ENCODE measurements around the gene DOC2B.

Gene DOC2B

DNA sequence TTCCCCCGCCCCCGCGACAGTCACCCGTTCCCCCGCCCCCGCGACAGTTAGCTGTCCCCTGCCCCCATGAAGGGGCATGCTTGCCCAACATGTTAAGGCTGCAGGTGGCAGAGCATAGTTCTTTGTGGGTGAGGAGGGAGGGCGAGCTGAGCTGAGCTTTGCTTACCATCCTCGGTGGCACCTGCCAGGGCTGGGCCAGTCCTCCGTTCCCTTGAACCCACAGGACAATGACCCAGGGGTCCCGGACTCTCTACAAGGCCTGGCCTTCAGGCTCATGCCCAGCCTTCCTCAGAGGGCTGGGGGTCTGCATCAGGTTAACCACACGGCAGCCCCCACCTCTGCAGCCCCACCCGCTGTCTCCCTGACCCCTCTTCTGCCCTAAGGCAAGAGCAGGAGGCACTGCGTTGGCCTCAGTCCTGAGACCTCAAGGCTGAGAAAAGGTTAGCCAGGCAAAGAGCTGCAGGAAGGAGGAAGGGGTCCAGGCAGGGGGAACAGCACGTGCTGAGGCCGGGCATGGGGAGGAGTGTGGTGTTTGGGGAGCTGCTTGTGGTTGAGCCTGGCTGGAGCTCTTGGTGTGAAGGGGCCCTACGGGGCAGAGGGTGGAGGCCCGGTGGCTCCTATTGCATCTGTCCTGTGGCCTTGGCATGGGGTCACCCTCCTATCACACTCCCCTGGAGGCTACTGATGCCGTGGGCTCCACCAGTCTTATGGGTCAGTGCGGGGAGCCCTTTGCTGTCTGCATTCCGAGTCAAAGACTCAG, 11.4 kb upstream of the DOC2B start:
- H3K4me3 ChIP-seq (ENCODE audit: low read depth, low read length): no peak overlapping the region
- TF ChIP-seq, protein P1, sequence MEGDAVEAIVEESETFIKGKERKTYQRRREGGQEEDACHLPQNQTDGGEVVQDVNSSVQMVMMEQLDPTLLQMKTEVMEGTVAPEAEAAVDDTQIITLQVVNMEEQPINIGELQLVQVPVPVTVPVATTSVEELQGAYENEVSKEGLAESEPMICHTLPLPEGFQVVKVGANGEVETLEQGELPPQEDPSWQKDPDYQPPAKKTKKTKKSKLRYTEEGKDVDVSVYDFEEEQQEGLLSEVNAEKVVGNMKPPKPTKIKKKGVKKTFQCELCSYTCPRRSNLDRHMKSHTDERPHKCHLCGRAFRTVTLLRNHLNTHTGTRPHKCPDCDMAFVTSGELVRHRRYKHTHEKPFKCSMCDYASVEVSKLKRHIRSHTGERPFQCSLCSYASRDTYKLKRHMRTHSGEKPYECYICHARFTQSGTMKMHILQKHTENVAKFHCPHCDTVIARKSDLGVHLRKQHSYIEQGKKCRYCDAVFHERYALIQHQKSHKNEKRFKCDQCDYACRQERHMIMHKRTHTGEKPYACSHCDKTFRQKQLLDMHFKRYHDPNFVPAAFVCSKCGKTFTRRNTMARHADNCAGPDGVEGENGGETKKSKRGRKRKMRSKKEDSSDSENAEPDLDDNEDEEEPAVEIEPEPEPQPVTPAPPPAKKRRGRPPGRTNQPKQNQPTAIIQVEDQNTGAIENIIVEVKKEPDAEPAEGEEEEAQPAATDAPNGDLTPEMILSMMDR (IDR thresholded peaks at IDR 0.05; ENCODE audit: insufficient read depth, low read length, missing control alignments): no peak
- ChIA-PET POLR2A (no interaction called here), CTCF (no interaction called here)
- no peak for DNase-seq (ENCODE audit: low read depth, low spot score)

DNA sequence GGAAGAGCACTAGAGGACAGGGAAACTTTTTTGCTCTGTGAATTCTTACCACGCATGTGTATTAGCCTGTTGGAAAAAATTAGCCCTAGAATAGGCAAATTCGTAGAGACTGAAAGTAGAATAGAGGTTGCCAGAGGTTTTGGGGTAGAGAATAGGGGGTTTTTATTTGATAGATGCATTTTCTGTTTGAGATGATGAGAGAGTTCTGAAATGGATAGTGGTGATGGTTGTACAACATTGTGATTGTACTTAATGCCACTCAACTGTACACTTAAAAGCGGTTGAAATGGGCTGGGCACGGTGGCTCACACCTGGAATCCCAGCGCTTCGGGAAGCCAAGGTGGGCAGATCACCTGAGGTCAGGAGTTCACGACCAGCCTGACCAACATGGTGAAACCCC, 8.0 kb upstream of the DOC2B start:
- no peak for DNase-seq (ENCODE audit: low read depth, low spot score)
- TF ChIP-seq, protein P1 (IDR thresholded peaks at IDR 0.05; ENCODE audit: insufficient read depth, low read length, missing control alignments): no peak
- ChIA-PET CTCF (no interaction called here), POLR2A (no interaction called here)
- H3K4me3 ChIP-seq (ENCODE audit: low read depth, low read length): no peak overlapping the region

DNA sequence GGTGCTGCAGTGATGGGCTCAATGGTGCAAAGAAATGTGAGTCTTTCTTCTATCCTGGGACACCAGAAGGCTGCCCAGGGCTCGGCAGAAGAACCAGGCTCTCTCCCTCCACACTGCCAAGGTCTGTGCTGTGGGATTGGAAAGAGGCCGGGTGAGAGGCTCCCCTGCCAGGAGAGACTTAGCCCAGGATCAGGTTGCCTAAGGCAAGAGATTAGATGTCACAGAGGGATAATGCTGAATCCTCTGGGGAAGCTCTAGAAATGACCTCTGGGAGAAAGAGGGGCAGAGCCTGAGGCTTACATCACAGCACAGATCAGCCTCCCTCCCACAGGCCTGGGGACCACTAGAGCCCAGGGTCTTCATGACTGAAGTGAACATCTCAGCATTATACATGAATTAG, 5.7 kb upstream of the DOC2B start:
- POLR2A ChIA-PET: no interaction called here
- CTCF ChIA-PET: no interaction called here
- TF ChIP-seq, protein P1 (IDR thresholded peaks at IDR 0.05; ENCODE audit: insufficient read depth, low read length, missing control alignments): no peak
- H3K4me3 ChIP-seq (ENCODE audit: low read depth, low read length): no peak overlapping the region
- no peak for DNase-seq (ENCODE audit: low read depth, low spot score)

DNA sequence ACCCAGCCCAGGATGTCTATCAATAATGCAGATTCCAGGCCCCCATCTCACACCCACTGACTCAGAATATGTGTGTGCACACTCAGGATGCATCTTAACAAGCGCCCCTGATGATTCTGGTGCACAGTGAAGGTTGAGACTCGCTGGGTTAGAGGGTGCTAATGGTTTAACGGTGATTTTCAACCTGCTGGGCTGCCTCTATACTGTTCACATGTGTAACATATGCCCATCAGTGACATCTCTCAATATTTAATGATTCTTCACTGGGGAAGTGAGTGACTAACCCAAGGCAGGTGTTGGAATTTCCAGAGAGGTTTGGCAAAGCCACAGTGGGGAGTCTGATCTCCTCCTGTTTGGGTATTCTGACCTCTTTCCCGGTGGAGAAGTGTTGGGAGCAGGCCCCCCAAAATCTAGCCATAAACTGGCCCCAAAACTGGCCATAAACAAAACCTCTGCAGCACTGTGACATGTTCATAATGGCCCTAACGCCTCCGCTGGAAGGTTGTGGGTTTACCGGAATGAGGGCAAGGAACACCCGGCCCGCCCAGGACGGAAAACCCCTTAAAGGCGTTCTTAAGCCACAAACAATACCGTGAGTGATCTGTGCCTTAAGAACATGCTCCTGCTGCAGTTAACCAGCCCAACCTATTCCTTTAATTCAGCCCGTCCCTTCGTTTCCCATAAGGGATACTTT, 4.1 kb upstream of the DOC2B start:
- ChIA-PET POLR2A (no interaction called here), CTCF (no interaction called here)
- DNase-seq (ENCODE audit: low read depth, low spot score): no peak
- H3K4me3 ChIP-seq (ENCODE audit: low read depth, low read length): no peak overlapping the region
- TF ChIP-seq, protein P1 (IDR thresholded peaks at IDR 0.05; ENCODE audit: insufficient read depth, low read length, missing control alignments): no peak

DNA sequence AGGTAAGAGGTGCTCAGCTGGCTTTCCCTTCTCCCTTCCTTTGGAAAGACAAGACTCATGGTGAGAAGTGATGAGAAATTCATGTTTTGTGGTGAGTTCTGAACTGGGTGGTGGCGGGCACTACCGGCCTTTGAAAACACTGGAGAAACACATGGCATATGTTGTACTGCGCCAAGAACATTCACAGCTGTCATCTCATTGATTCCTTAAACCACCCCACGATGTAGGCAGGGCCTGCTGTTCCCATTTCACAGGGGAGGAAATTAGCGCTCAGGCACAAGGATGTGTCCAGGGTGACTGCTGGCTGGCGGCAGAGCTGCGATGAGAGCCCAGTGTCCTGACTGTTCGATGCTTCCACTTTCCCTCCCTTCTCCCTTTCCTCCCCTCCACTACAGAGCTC, 1.6 kb upstream of the DOC2B start:
- no peak for DNase-seq (ENCODE audit: low read depth, low spot score)

More for the DNA sequence above, 1.6 kb upstream of the DOC2B start:
- no peak overlapping the region for H3K4me3 ChIP-seq (ENCODE audit: low read depth, low read length)
- POLR2A ChIA-PET: no interaction called here
- CTCF ChIA-PET: interaction anchor here (1.3 kb wide), 1 partner anchor 203 kb away, joined by 3 read pairs; no protein-coding TSS in a partner anchor
- TF ChIP-seq, protein P1 (IDR thresholded peaks at IDR 0.05; ENCODE audit: insufficient read depth, low read length, missing control alignments): no peak

Data from AG04449 (cell line).